ENCODE results near the gene SPPL3. TPM values are rescaled to one million over a fixed set of nuclear protein-coding genes. Genes with fewer than 3 reads are reported as not detected.

SPPL3 gene
- total RNA-seq, 1 experiment from 2014 or later, result 39.7 TPM

GRCh38 chr12:120933786-120934185 is 29.6 kb upstream of the SPPL3 start:
- peaks cover 7 to 14% of the 10 kb centered on the region in 2 experiments; a peak in 3 of 4 replicates for H3K4me1 ChIP-seq (ENCODE audit: control insufficient read depth in 1 of 2, insufficient read depth in 2 of 2, low read length in 2 of 2)
- no peaks in the 10 kb centered on the region for H3K79me2 ChIP-seq (ENCODE audit: insufficient read depth, low read length)
- intact Hi-C loops (cut with micrococcal nuclease), result no loop called here
- H3K4me3 ChIP-seq (replicated peaks in 1 of 2; ENCODE audit: low read depth in 1 of 2, low read length in 2 of 2), result no peak overlapping the region
- H3K9ac ChIP-seq (ENCODE audit: low read length), result no peak overlapping the region
- no peaks in the 10 kb centered on the region for H3K27me3 ChIP-seq (ENCODE audit: insufficient read depth, low read length)
- no peak overlapping the region for H3K27ac ChIP-seq (ENCODE audit: low read depth, low read length)
- H3K9me2 ChIP-seq (ENCODE audit: insufficient read depth), result no peaks in the 10 kb centered on the region
- ChIA-PET POLR2A (interaction anchor here (0.6 kb wide), 1 partner anchor 256 kb away, joined by 3 read pairs; no protein-coding TSS in a partner anchor), RAD21 (ENCODE audit: low non-redundant PET in 1 of 2, low total read pairs in 2 of 2, uncharacterized antibody in 2 of 2, unreplicated experiment in 2 of 2) (no interaction called here), CTCF (no interaction called here)
- no peak for TF ChIP-seq TCF7L2 (IDR thresholded peaks at IDR 0.05; ENCODE audit: borderline replicate concordance, extremely low read depth, insufficient read depth, insufficient read length)
- no peak for TF ChIP-seq SIN3A (IDR thresholded peaks at IDR 0.05; ENCODE audit: low read depth)
- no peak for TF ChIP-seq POLR2AphosphoS5 (IDR thresholded peaks at IDR 0.05; ENCODE audit: low read depth, low read length)
- TF ChIP-seq ATF3 (IDR thresholded peaks at IDR 0.05), result no peak
- no peak for TF ChIP-seq SP1 (IDR thresholded peaks at IDR 0.05; ENCODE audit: low read depth)
- no peak for TF ChIP-seq YY1 (IDR thresholded peaks at IDR 0.05; ENCODE audit: extremely low read depth, insufficient replicate concordance, low read depth, low read length)
- TF ChIP-seq SRF (IDR thresholded peaks at IDR 0.05; ENCODE audit: low read depth), result no peak
- no peak for TF ChIP-seq CBX3 (IDR thresholded peaks at IDR 0.05; ENCODE audit: low read depth)
- no peak for TF ChIP-seq EZH2 (IDR thresholded peaks at IDR 0.05)
- TF ChIP-seq MAX (IDR thresholded peaks at IDR 0.05), result no peak
- H4K20me1 ChIP-seq (ENCODE audit: insufficient read depth), result no peaks in the 10 kb centered on the region
- no TSS peak for BruUV-seq (replicated peaks)
- no peak for DNase-seq (ENCODE audit: low read depth, low spot score)
- H2AFZ ChIP-seq (ENCODE audit: low read depth, low read length, poor library complexity, severe bottlenecking), result no peak overlapping the region
- H3K9me3 ChIP-seq (ENCODE audit: control insufficient read depth in 1 of 2, insufficient read depth in 1 of 2, low read depth in 1 of 2, low read length in 2 of 2), result no peaks in the 10 kb centered on the region
- ATAC-seq, result no peak
- H3K36me3 ChIP-seq (ENCODE audit: control insufficient read depth in 1 of 2, insufficient read depth in 2 of 2, low read length in 2 of 2), result no peaks in the 10 kb centered on the region
- H3K4me2 ChIP-seq (ENCODE audit: low read length), result no peak overlapping the region

- H3K4me1 ChIP-seq (ENCODE audit: control insufficient read depth in 1 of 2, insufficient read depth in 2 of 2, low read length in 2 of 2), result peaks cover 7 to 16% of the 10 kb centered on the region in 2 experiments; a peak in 3 of 4 replicates
- no TSS peak for BruUV-seq (replicated peaks)
- H3K4me3 ChIP-seq (replicated peaks in 1 of 2; ENCODE audit: low read depth in 1 of 2, low read length in 2 of 2), result no peak overlapping the region
- H3K9ac ChIP-seq (ENCODE audit: low read length), result no peak overlapping the region
- no peaks in the 10 kb centered on the region for H3K9me2 ChIP-seq (ENCODE audit: insufficient read depth)
- H4K20me1 ChIP-seq (ENCODE audit: insufficient read depth), result no peaks in the 10 kb centered on the region
- no peak overlapping the region for H2AFZ ChIP-seq (ENCODE audit: low read depth, low read length, poor library complexity, severe bottlenecking)
- H3K4me2 ChIP-seq (ENCODE audit: low read length), result no peak overlapping the region
- no peaks in the 10 kb centered on the region for H3K9me3 ChIP-seq (ENCODE audit: control insufficient read depth in 1 of 2, insufficient read depth in 1 of 2, low read depth in 1 of 2, low read length in 2 of 2)
- ChIA-PET RAD21 (ENCODE audit: low non-redundant PET in 1 of 2, low total read pairs in 2 of 2, uncharacterized antibody in 2 of 2, unreplicated experiment in 2 of 2) (no interaction called here), POLR2A (interaction anchor here (0.6 kb wide), 1 partner anchor 255 kb away, joined by 3 read pairs; no protein-coding TSS in a partner anchor), CTCF (no interaction called here)
- no peaks in the 10 kb centered on the region for H3K79me2 ChIP-seq (ENCODE audit: insufficient read depth, low read length)
- H3K27me3 ChIP-seq (ENCODE audit: insufficient read depth, low read length), result no peaks in the 10 kb centered on the region
- intact Hi-C loops (cut with micrococcal nuclease), result no loop called here
- no peaks in the 10 kb centered on the region; a peak in 1 of 4 replicates for H3K36me3 ChIP-seq (ENCODE audit: control insufficient read depth in 1 of 2, insufficient read depth in 2 of 2, low read length in 2 of 2)
- ATAC-seq (no peak), DNase-seq (ENCODE audit: low read depth, low spot score) (no peak)
- no peak overlapping the region for H3K27ac ChIP-seq (ENCODE audit: low read depth, low read length)
- no peak for TF ChIP-seq MAX (IDR thresholded peaks at IDR 0.05)
- TF ChIP-seq FOSL1 (IDR thresholded peaks at IDR 0.05; ENCODE audit: low read depth), result no peak
- no peak for TF ChIP-seq POLR2AphosphoS5 (IDR thresholded peaks at IDR 0.05; ENCODE audit: low read depth, low read length)
- no peak for TF ChIP-seq ZBTB33 (IDR thresholded peaks at IDR 0.05; ENCODE audit: extremely low read depth, insufficient replicate concordance, low read length)
- no peak for TF ChIP-seq JUND (IDR thresholded peaks at IDR 0.05)
- no peak for TF ChIP-seq CEBPB (IDR thresholded peaks at IDR 0.05; ENCODE audit: low read depth)
- TF ChIP-seq YY1 (IDR thresholded peaks at IDR 0.05; ENCODE audit: extremely low read depth, insufficient replicate concordance, low read depth, low read length), result no peak
- TF ChIP-seq CBX3 (IDR thresholded peaks at IDR 0.05; ENCODE audit: low read depth), result no peak
- no peak for TF ChIP-seq SRF (IDR thresholded peaks at IDR 0.05; ENCODE audit: low read depth)
- TF ChIP-seq ATF3 (IDR thresholded peaks at IDR 0.05), result no peak
- no peak for TF ChIP-seq EGR1 (IDR thresholded peaks at IDR 0.05; ENCODE audit: low read depth)
- no peak for TF ChIP-seq SIN3A (IDR thresholded peaks at IDR 0.05; ENCODE audit: low read depth)
- no peak for TF ChIP-seq RAD21 (IDR thresholded peaks at IDR 0.05; ENCODE audit: low read depth)
- no peak for TF ChIP-seq EZH2phosphoT487 (IDR thresholded peaks at IDR 0.05; ENCODE audit: borderline replicate concordance)
- TF ChIP-seq POLR2A (IDR thresholded peaks at IDR 0.05; ENCODE audit: borderline replicate concordance, extremely low read depth, insufficient read depth, insufficient read length), result no peak
Observed at GRCh38 chr12:120932956-120933526, 28.9 kb upstream of the SPPL3 start.

Data from HCT116 (cell line).